HG03520 (cell line): Measurements from ENCODE around the gene ANKRD10.

Experiments used
- ATAC-seq: cut with Tn5 transposase; IDR thresholded peaks from one replicate; pipeline ENCODE4 v1.9.1; 2021; ENCODE audit warnings: mild to moderate bottlenecking, moderate library complexity; ENCODE audit not compliant: unreplicated experiment

The ANKRD10 gene

GRCh38 chr13:110945928-110946570 lies 31.2 kb upstream of the ANKRD10 start:
- ATAC-seq: no peak

- ATAC-seq: no peak
These were observed 30.4 kb upstream of the ANKRD10 start for GRCh38 chr13:110944968-110945927.

- peak; percentile 73 for ATAC-seq
These were observed 29.5 kb upstream of the ANKRD10 start for GRCh38 chr13:110944121-110944967.

GRCh38 chr13:110942248-110942981 lies 27.5 kb upstream of the ANKRD10 start:
- ATAC-seq: peak; percentile 69

GRCh38 chr13:110938662-110939421 lies 24.0 kb upstream of the ANKRD10 start:
- ATAC-seq: no peak

- ATAC-seq: no peak
These were observed 22.8 kb upstream of the ANKRD10 start for GRCh38 chr13:110937511-110938285.

- ATAC-seq: no peak
These were observed 21.6 kb upstream of the ANKRD10 start for GRCh38 chr13:110936519-110936918.

GRCh38 chr13:110932588-110932987 lies 17.7 kb upstream of the ANKRD10 start:
- ATAC-seq: no peak

- ATAC-seq: no peak
These were observed 14.4 kb upstream of the ANKRD10 start for GRCh38 chr13:110929104-110929777.

- no peak for ATAC-seq
These were observed 10.2 kb upstream of the ANKRD10 start for GRCh38 chr13:110925023-110925612.

- no peak for ATAC-seq
These were observed 9.7 kb upstream of the ANKRD10 start for GRCh38 chr13:110924639-110924934.

- ATAC-seq: no peak
These were observed 9.1 kb upstream of the ANKRD10 start for GRCh38 chr13:110923777-110924638.

- no peak for ATAC-seq
These were observed 8.2 kb upstream of the ANKRD10 start for GRCh38 chr13:110923086-110923485.

GRCh38 chr13:110922506-110922905 lies 7.6 kb upstream of the ANKRD10 start:
- no peak for ATAC-seq

GRCh38 chr13:110921695-110922094 lies 6.8 kb upstream of the ANKRD10 start:
- ATAC-seq: no peak

- no peak for ATAC-seq
These were observed 6.3 kb upstream of the ANKRD10 start for GRCh38 chr13:110921209-110921608.

GRCh38 chr13:110920038-110920437 lies 5.2 kb upstream of the ANKRD10 start:
- no peak for ATAC-seq
